ENCODE measurements around the gene PCNT.

- TF ChIP-seq CTCF (IDR thresholded peaks at IDR 0.05) = no peak
- no peak for TF ChIP-seq ZFX (IDR thresholded peaks at IDR 0.05; ENCODE audit: borderline replicate concordance)
Measured at GRCh38 chr21:46439906-46440305, 116.0 kb downstream of the PCNT start.

All from 22Rv1 (cell line).